Osteoblast (primary cell): ENCODE measurements around the gene JAZF1. TPM values are rescaled to one million over a fixed set of nuclear protein-coding genes. Genes with fewer than 3 reads are reported as not detected.
A peak's percentile ranks its signal among the peaks of the same experiment; 100 is the strongest.

ENCODE experiments used
- DNase-seq: peaks from one replicate; pipeline ENCODE4 v3.0.0; 2011; ENCODE audit warnings: low spot score, mixed read lengths; ENCODE audit not compliant: insufficient read length; ENCODE audit errors: missing footprints
- H2AFZ ChIP-seq: 2 replicates; pipeline ENCODE4 v1.6.0; 2011; ENCODE audit warnings: mild to moderate bottlenecking, low read length
- H3K27ac ChIP-seq: 2 replicates; pipeline ENCODE4 v1.5.1; 2011; ENCODE audit warnings: mild to moderate bottlenecking, low read depth, low read length, moderate library complexity
- H3K27me3 ChIP-seq: 2 replicates; pipeline ENCODE4 v1.6.0; 2012; ENCODE audit warnings: mild to moderate bottlenecking, control low read depth, inconsistent platforms, low read length, moderate library complexity; ENCODE audit not compliant: insufficient read depth
- H3K36me3 ChIP-seq: 2 replicates; pipeline ENCODE4 v1.5.1; 2011; ENCODE audit warnings: mild to moderate bottlenecking, low read length, control low read depth, moderate library complexity; ENCODE audit not compliant: insufficient read depth
- H3K4me1 ChIP-seq: 2 replicates; pipeline ENCODE4 v1.5.1; 2011; ENCODE audit warnings: mild to moderate bottlenecking, low read length, control low read depth, moderate library complexity; ENCODE audit not compliant: insufficient read depth
- H3K4me2 ChIP-seq: 2 replicates; pipeline ENCODE4 v1.6.0; 2011; ENCODE audit warnings: mild to moderate bottlenecking, low read length; ENCODE audit not compliant: insufficient read depth
- H3K4me3 ChIP-seq: fragments of 200-600 bp; sonication (generic); 3 replicates; pipeline ENCODE4 v1.5.1; 2012; ENCODE audit warnings: mild to moderate bottlenecking, low read length, inconsistent platforms; ENCODE audit not compliant: insufficient read depth
- H3K79me2 ChIP-seq: 2 replicates; pipeline ENCODE4 v1.6.0; 2012; ENCODE audit warnings: mild to moderate bottlenecking, low read length, control low read depth, inconsistent platforms; ENCODE audit not compliant: insufficient read depth
- H3K9me3 ChIP-seq: 2 replicates; pipeline ENCODE4 v1.5.1; 2011; ENCODE audit warnings: low read depth, low read length, control low read depth
- H4K20me1 ChIP-seq: 2 replicates; pipeline ENCODE4 v1.6.0; 2012; ENCODE audit warnings: mild to moderate bottlenecking, low read length, control low read depth; ENCODE audit not compliant: insufficient read depth
- CTCF ChIP-seq: IDR thresholded peaks from 2 replicates; pipeline ENCODE4 v1.5.1; 2011; ENCODE audit warnings: mild to moderate bottlenecking, low read depth, low read length, moderate library complexity; ENCODE audit errors: extremely low read depth
- total RNA-seq: library from RNA; depleted of rRNA; stranded (reverse); fragments of >200 nt; gene quantifications from 2 replicates; pipeline ENCODE4 v1.2.3, GENCODE V29; 2012

Gene JAZF1
- total RNA-seq, 1 donor, result 15.9 TPM

- no peaks in the 10 kb centered on the region for H3K27me3 ChIP-seq
- TF ChIP-seq CTCF, result no peak
- H3K79me2 ChIP-seq, result peaks cover 38% of the 10 kb centered on the region
Measured at GRCh38 chr7:28145931-28146330, 34.7 kb downstream of the JAZF1 start.

GRCh38 chr7:28145090-28145626 lies 35.4 kb downstream of the JAZF1 start:
- no peak overlapping the region for H2AFZ ChIP-seq
- peaks cover 35% of the 10 kb centered on the region for H3K79me2 ChIP-seq
- no peaks in the 10 kb centered on the region for H3K9me3 ChIP-seq
- DNase-seq, result no peak
- H4K20me1 ChIP-seq, result peaks cover 26% of the 10 kb centered on the region
- H3K4me1 ChIP-seq, result no peaks in the 10 kb centered on the region
- no peak overlapping the region for H3K27ac ChIP-seq
- H3K4me2 ChIP-seq, result no peak overlapping the region
- H3K27me3 ChIP-seq, result no peaks in the 10 kb centered on the region
- no peak for TF ChIP-seq CTCF
- H3K4me3 ChIP-seq, result no peak overlapping the region
- H3K36me3 ChIP-seq, result no peaks in the 10 kb centered on the region

More at GRCh38 chr7:28145931-28146330, 34.7 kb downstream of the JAZF1 start:
- Histone ChIP-seq H3K36me3 (no peaks in the 10 kb centered on the region), H3K4me3 (no peak overlapping the region), H2AFZ (no peak overlapping the region), H3K4me2 (no peak overlapping the region), H3K4me1 (no peaks in the 10 kb centered on the region), H3K27ac (no peak overlapping the region), H4K20me1 (peaks cover 26% of the 10 kb centered on the region), H3K9me3 (no peaks in the 10 kb centered on the region)
- no peak for DNase-seq

GRCh38 chr7:28144266-28144665 lies 36.3 kb downstream of the JAZF1 start:
- DNase-seq, result peak; percentile 5
- Histone ChIP-seq H2AFZ (no peak overlapping the region), H3K36me3 (no peaks in the 10 kb centered on the region), H4K20me1 (peaks cover 29% of the 10 kb centered on the region), H3K4me3 (no peak overlapping the region), H3K27ac (no peak overlapping the region), H3K79me2 (peaks cover 33% of the 10 kb centered on the region), H3K4me2 (no peak overlapping the region), H3K4me1 (no peaks in the 10 kb centered on the region), H3K9me3 (no peaks in the 10 kb centered on the region), H3K27me3 (no peaks in the 10 kb centered on the region)
- no peak for TF ChIP-seq CTCF

GRCh38 chr7:28142650-28143049 lies 37.9 kb downstream of the JAZF1 start:
- Histone ChIP-seq H3K27ac (no peak overlapping the region), H2AFZ (no peak overlapping the region), H3K4me1 (no peaks in the 10 kb centered on the region), H3K79me2 (peaks cover 21% of the 10 kb centered on the region), H3K4me2 (no peak overlapping the region), H3K9me3 (no peaks in the 10 kb centered on the region), H4K20me1 (peaks cover 26% of the 10 kb centered on the region), H3K4me3 (no peak overlapping the region), H3K27me3 (no peaks in the 10 kb centered on the region), H3K36me3 (no peaks in the 10 kb centered on the region)
- no peak for TF ChIP-seq CTCF
- DNase-seq, result no peak
